ENCODE measurements around the gene DSG3. TPM values are rescaled to one million over a fixed set of nuclear protein-coding genes. Genes with fewer than 3 reads are reported as not detected.

The DSG3 gene, protein sequence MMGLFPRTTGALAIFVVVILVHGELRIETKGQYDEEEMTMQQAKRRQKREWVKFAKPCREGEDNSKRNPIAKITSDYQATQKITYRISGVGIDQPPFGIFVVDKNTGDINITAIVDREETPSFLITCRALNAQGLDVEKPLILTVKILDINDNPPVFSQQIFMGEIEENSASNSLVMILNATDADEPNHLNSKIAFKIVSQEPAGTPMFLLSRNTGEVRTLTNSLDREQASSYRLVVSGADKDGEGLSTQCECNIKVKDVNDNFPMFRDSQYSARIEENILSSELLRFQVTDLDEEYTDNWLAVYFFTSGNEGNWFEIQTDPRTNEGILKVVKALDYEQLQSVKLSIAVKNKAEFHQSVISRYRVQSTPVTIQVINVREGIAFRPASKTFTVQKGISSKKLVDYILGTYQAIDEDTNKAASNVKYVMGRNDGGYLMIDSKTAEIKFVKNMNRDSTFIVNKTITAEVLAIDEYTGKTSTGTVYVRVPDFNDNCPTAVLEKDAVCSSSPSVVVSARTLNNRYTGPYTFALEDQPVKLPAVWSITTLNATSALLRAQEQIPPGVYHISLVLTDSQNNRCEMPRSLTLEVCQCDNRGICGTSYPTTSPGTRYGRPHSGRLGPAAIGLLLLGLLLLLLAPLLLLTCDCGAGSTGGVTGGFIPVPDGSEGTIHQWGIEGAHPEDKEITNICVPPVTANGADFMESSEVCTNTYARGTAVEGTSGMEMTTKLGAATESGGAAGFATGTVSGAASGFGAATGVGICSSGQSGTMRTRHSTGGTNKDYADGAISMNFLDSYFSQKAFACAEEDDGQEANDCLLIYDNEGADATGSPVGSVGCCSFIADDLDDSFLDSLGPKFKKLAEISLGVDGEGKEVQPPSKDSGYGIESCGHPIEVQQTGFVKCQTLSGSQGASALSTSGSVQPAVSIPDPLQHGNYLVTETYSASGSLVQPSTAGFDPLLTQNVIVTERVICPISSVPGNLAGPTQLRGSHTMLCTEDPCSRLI
- total RNA-seq (1 to 10 TPM in 1 of 5 donors, under 1 TPM in 1, not detected in 3; 0.73 to 1.2 TPM), polyA plus RNA-seq (10 to 100 TPM in 1 of 3 donors, under 1 TPM in 1, not detected in 1; 0.31 to 47.6 TPM)
- long read RNA-seq, donor 1: 0 reads
- long read RNA-seq, donor 2: 0 reads
- long read RNA-seq, donor 3: 0 reads
- long read RNA-seq, donor 4: 0 reads
- long read RNA-seq, donor 5: 0 reads
- long read RNA-seq, donor 6: 0 reads
- long read RNA-seq, donor 7: 0 reads
- long read RNA-seq, donor 8: 0 reads
- long read RNA-seq, donor 9: 0 reads
- long read RNA-seq, donor 10: 0 reads

DNA sequence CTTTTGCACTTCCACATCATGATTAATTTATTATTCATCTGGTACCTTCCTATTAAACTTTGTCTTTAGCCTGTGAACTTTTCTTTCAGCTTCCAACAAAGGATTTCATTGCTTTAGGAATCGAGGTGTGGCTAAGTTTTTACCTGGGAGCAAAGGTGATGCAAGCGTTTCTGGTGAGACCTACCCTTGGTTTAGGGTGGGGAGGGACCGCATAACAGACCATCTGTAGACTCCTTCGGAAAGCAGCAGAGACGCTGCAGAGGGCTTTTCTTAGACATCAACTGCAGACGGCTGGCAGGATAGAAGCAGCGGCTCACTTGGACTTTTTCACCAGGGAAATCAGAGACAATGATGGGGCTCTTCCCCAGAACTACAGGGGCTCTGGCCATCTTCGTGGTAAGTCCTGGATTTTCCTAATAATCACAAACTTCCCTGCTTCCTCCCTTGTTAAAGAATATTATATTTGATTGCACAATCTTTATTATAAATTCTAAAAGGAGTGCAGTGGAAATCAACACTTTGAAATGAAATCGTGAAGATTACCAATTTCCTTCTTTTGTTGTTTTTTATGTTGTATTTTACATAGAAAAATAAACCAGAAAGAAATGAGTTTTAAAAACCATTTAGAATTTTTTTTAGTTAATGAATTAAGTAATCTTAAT is at the start of gene DSG3:
Gene DSG3 (plus strand): TSS at position 212 of the 662 bp plus-strand sequence. CDS start 137 bp downstream, at position 349.
- intact Hi-C loops (cut with DNase I; ENCODE audit: low total_unique reads): no loop called here
- DNase-seq: no peak
- no peaks in the 10 kb centered on the region for H3K4me1 ChIP-seq
- no peaks in the 10 kb centered on the region for H3K9me3 ChIP-seq
- H3K27ac ChIP-seq: no peak within 1 kb of the TSS
- WGBS, 5 donors: 43 to 59% (median 57%) methylated on average over 9 of the region's 9 CpGs
- TF ChIP-seq EP300 (IDR thresholded peaks at IDR 0.05) (no peak), POLR2AphosphoS5 (IDR thresholded peaks at IDR 0.05) (no peak), POLR2A (IDR thresholded peaks at IDR 0.05) (no peak)
- TF ChIP-seq, protein P1, sequence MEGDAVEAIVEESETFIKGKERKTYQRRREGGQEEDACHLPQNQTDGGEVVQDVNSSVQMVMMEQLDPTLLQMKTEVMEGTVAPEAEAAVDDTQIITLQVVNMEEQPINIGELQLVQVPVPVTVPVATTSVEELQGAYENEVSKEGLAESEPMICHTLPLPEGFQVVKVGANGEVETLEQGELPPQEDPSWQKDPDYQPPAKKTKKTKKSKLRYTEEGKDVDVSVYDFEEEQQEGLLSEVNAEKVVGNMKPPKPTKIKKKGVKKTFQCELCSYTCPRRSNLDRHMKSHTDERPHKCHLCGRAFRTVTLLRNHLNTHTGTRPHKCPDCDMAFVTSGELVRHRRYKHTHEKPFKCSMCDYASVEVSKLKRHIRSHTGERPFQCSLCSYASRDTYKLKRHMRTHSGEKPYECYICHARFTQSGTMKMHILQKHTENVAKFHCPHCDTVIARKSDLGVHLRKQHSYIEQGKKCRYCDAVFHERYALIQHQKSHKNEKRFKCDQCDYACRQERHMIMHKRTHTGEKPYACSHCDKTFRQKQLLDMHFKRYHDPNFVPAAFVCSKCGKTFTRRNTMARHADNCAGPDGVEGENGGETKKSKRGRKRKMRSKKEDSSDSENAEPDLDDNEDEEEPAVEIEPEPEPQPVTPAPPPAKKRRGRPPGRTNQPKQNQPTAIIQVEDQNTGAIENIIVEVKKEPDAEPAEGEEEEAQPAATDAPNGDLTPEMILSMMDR (IDR thresholded peaks at IDR 0.05): no peak
- H3K4me3 ChIP-seq: no peak within 1 kb of the TSS
- H3K27me3 ChIP-seq: no peaks in the 10 kb centered on the region
- H3K36me3 ChIP-seq: no peaks in the 10 kb centered on the region

DNA sequence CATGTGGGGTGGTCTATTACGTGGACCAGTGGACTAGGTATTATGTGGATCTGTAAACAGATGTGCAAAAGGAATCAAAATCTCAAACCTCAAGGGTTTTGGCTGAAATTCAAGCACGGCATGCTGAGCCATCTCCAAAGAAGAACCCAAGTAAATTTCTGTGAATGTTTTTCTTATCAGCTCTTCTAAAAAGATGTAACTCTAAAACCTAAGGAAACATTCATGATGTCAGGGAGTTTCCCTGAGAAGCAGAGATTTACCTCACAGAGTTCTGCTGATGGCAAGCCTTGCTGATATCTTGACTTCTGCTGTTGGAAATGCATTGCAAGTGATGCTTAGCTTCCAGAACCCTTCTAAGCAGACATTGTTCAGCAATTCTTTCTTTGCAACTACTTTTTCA is 49.4 kb upstream of the DSG3 start:
- H3K27ac ChIP-seq: no peak overlapping the region
- H3K4me1 ChIP-seq: peaks cover 0 to 13% (median 7%) of the 10 kb centered on the region in 4 donors
- no peak overlapping the region for H3K4me3 ChIP-seq
- H3K9me3 ChIP-seq: no peaks in the 10 kb centered on the region
- intact Hi-C loops (cut with DNase I; ENCODE audit: low total_unique reads): no loop called here
- 53 to 77% (median 67%) methylated on average over 2 of the region's 2 CpGs for WGBS, 5 donors
- no peaks in the 10 kb centered on the region for H3K27me3 ChIP-seq
- no peak for DNase-seq
- TF ChIP-seq EP300 (IDR thresholded peaks at IDR 0.05) (no peak), POLR2A (IDR thresholded peaks at IDR 0.05) (no peak)
- TF ChIP-seq, protein P1 (IDR thresholded peaks at IDR 0.05): no peak
- no peaks in the 10 kb centered on the region for H3K36me3 ChIP-seq

DNA sequence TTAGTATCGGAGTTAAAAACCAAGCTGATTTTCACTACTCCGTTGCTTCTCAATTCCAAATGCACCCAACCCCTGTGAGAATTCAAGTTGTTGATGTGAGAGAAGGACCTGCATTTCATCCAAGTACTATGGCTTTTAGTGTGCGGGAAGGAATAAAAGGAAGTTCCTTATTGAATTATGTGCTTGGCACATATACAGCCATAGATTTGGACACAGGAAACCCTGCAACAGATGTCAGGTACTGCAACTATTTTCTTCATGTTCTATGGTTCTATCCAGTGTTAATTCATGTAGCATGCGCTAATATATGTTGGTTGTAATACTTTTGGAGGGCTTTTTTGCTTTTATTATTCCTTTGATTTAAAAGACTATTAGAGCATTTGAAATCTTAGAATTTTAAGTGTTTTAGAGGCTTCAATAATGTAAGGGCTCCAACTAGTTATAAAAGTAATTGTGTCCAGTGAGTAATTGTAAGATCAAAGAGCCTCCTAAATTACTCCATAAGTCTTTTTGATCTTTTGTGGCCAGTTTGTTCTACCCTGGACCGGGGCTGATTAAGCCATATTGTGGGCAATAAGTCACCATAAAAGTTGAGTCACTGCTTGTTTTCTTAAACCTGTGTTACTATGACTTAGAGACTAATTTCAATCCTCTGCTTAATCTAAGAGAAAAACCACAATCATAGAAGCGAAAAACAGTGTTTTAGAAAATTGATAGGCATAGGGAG is 48.1 kb upstream of the DSG3 start:
- Histone ChIP-seq H3K36me3 (no peaks in the 10 kb centered on the region), H3K4me3 (no peak overlapping the region), H3K27ac (no peak overlapping the region), H3K4me1 (peaks cover 0 to 13% (median 7%) of the 10 kb centered on the region in 4 donors), H3K9me3 (no peaks in the 10 kb centered on the region), H3K27me3 (no peaks in the 10 kb centered on the region)
- DNase-seq: no peak
- TF ChIP-seq, protein P1 (IDR thresholded peaks at IDR 0.05): no peak
- TF ChIP-seq EP300 (IDR thresholded peaks at IDR 0.05): no peak
- intact Hi-C loops (cut with DNase I; ENCODE audit: low total_unique reads): no loop called here
- 52 to 73% (median 56%) methylated on average over 6 of the region's 6 CpGs for WGBS, 5 donors

Data from stomach (tissue), 19 donors.